H1 (cell line): Measurements from ENCODE around the gene SNTN. TPM values are rescaled to one million over a fixed set of nuclear protein-coding genes. Genes with fewer than 3 reads are reported as not detected.

Experiments used
- CTCF ChIA-PET: fragments of 300-600 bp; sonication (Branson Sonifier 250); formaldehyde crosslinking; loops from one replicate; lab custom pipeline; 2021; ENCODE audit not compliant: partially characterized antibody; lab: Charles Lee
- POLR2A ChIA-PET: fragments of 300-600 bp; sonication (Branson Sonifier 250); formaldehyde crosslinking; loops from one replicate; lab custom pipeline; 2021; ENCODE audit warnings: inconsistent platforms; ENCODE audit not compliant: partially characterized antibody; lab: Charles Lee
- DNase-seq, 2 experiments: peaks; one replicate each; pipeline versions ENCODE4 v3.0.0 to v3.0.0-alpha.2; 2010 to 2022; ENCODE audit warnings: low spot score in 2 of 2, low read depth in 1 of 2, mixed read lengths in 1 of 2
- FAIRE-seq: peaks from 2 replicates; lab custom pipeline; 2011; peaks lifted over from hg19 to GRCh38; lab: Jason Lieb, UNC
- H2AFZ ChIP-seq: 2 replicates; pipeline ENCODE4 v1.8.1; 2012; ENCODE audit warnings: low read length, inconsistent platforms
- H2AK5ac ChIP-seq: 2 replicates; pipeline ENCODE4 v1.6.1; 2013; ENCODE audit warnings: low read depth, low read length
- H2BK120ac ChIP-seq: replicated peaks from 2 replicates; pipeline ENCODE3; 2013; ENCODE audit warnings: low read depth, low read length, inconsistent platforms
- H2BK12ac ChIP-seq: 2 replicates; pipeline ENCODE4 v1.6.1; 2013; ENCODE audit warnings: low read depth, low read length
- H2BK15ac ChIP-seq: 2 replicates; pipeline ENCODE4 v1.6.1; 2013; ENCODE audit warnings: low read length
- H2BK20ac ChIP-seq: 2 replicates; pipeline ENCODE4 v1.6.1; 2013; ENCODE audit warnings: low read length
- H2BK5ac ChIP-seq: 2 replicates; pipeline ENCODE4 v1.6.1; 2013; ENCODE audit warnings: low read depth, low read length
- H3K14ac ChIP-seq: 2 replicates; pipeline ENCODE4 v1.6.1; 2013; ENCODE audit warnings: inconsistent platforms; ENCODE audit not compliant: insufficient read length
- H3K18ac ChIP-seq: 2 replicates; pipeline ENCODE4 v1.6.1; 2013; ENCODE audit warnings: low read length; ENCODE audit errors: extremely low read depth
- H3K23ac ChIP-seq: 2 replicates; pipeline ENCODE4 v1.6.1; 2013; ENCODE audit warnings: inconsistent platforms; ENCODE audit not compliant: insufficient read length
- H3K23me2 ChIP-seq: 2 replicates; pipeline ENCODE4 v1.6.1; 2013; ENCODE audit warnings: low read depth, low read length
- H3K27ac ChIP-seq: 2 replicates; pipeline ENCODE4 v1.6.1; 2011; ENCODE audit warnings: low read depth, low read length, inconsistent platforms
- H3K27me3 ChIP-seq, 4 experiments: replicated peaks in 1 of 4; 1 replicate in 1 of 4; 2 replicates in 3 of 4; pipeline versions ENCODE4 v1.6.1 to v1.8.1; 2011 to 2013; ENCODE audit warnings: low read length in 3 of 4, mild to moderate bottlenecking in 3 of 4, inconsistent platforms in 2 of 4, mixed read lengths in 2 of 4, moderate library complexity in 1 of 4; ENCODE audit not compliant: control insufficient read depth in 3 of 4, insufficient read depth in 3 of 4; ENCODE audit errors: extremely low read depth in 1 of 4
- H3K36me3 ChIP-seq, 4 experiments: 2 replicates each; pipeline versions ENCODE4 v1.6.1 to v1.8.1; 2011 to 2013; ENCODE audit warnings: mild to moderate bottlenecking in 4 of 4, low read length in 3 of 4, moderate library complexity in 2 of 4, control low read depth in 1 of 4, inconsistent platforms in 1 of 4; ENCODE audit not compliant: insufficient read depth in 4 of 4, control insufficient read depth in 2 of 4
- H3K4ac ChIP-seq: replicated peaks from 2 replicates; pipeline ENCODE3; 2013; ENCODE audit warnings: low read length, low read depth, mixed read lengths, inconsistent platforms; ENCODE audit not compliant: insufficient read length
- H3K4me1 ChIP-seq, 4 experiments: replicated peaks in 1 of 4; 1 replicate in 1 of 4; 2 replicates in 3 of 4; pipeline versions ENCODE4 v1.6.1 to v1.8.1; 2011 to 2013; ENCODE audit warnings: low read length in 3 of 4, inconsistent platforms in 2 of 4, mixed read lengths in 1 of 4; ENCODE audit not compliant: insufficient read depth in 4 of 4, control insufficient read depth in 3 of 4
- H3K4me2 ChIP-seq, 2 experiments: 2 replicates each; pipeline versions ENCODE4 v1.6.1 to v1.8.1; 2011 to 2013; ENCODE audit warnings: low read depth in 2 of 2, low read length in 2 of 2, control low read depth in 1 of 2, inconsistent platforms in 1 of 2, mild to moderate bottlenecking in 1 of 2; ENCODE audit not compliant: insufficient read depth in 1 of 2
- H3K4me3 ChIP-seq, 4 experiments: fragments of 200-600, 300-600 bp in 1 of 4; sonication (generic), shearing (Covaris generic), sonication (Bioruptor Twin) in 1 of 4; 2 replicates each; pipeline versions ENCODE4 v1.5.1 to v1.8.1; 2011 to 2016; ENCODE audit warnings: low read length in 4 of 4, low read depth in 3 of 4, control low read depth in 2 of 4, inconsistent platforms in 2 of 4, mild to moderate bottlenecking in 2 of 4, mixed read lengths in 1 of 4, moderate library complexity in 1 of 4; ENCODE audit not compliant: insufficient read depth in 2 of 4; ENCODE audit errors: extremely low read depth in 1 of 4
- H3K56ac ChIP-seq: replicated peaks from 2 replicates; pipeline ENCODE3; 2013; ENCODE audit warnings: low read depth, mild to moderate bottlenecking, mixed read lengths, low read length, inconsistent platforms; ENCODE audit not compliant: insufficient read length
- H3K79me1 ChIP-seq: 2 replicates; pipeline ENCODE4 v1.6.1; 2013; ENCODE audit warnings: low read depth, low read length, control low read depth
- H3K79me2 ChIP-seq, 2 experiments: 2 replicates each; pipeline versions ENCODE4 v1.6.1 to v1.8.1; 2012 to 2013; ENCODE audit warnings: low read length in 2 of 2, mild to moderate bottlenecking in 2 of 2, inconsistent platforms in 1 of 2; ENCODE audit not compliant: insufficient read depth in 2 of 2, control insufficient read depth in 1 of 2
- H3K9ac ChIP-seq, 4 experiments: replicated peaks in 1 of 4; 1 replicate in 1 of 4; 2 replicates in 3 of 4; pipeline versions ENCODE4 v1.6.1 to v1.8.1; 2011 to 2013; ENCODE audit warnings: low read depth in 3 of 4, low read length in 3 of 4, control low read depth in 2 of 4, mild to moderate bottlenecking in 2 of 4, moderate library complexity in 2 of 4, inconsistent platforms in 1 of 4; ENCODE audit errors: extremely low read depth in 1 of 4
- H3K9me3 ChIP-seq, 2 experiments: 2 replicates each; pipeline versions ENCODE4 v1.6.1 to v1.8.1; 2012 to 2013; ENCODE audit warnings: mild to moderate bottlenecking in 2 of 2, moderate library complexity in 2 of 2, control low read depth in 1 of 2, inconsistent platforms in 1 of 2, low read depth in 1 of 2, low read length in 1 of 2, mixed read lengths in 1 of 2; ENCODE audit not compliant: insufficient read depth in 2 of 2
- H4K20me1 ChIP-seq, 2 experiments: replicated peaks in 1 of 2; 2 replicates each; pipeline versions ENCODE3 to v1.8.1; 2011 to 2013; ENCODE audit warnings: inconsistent platforms in 2 of 2, low read length in 2 of 2, mild to moderate bottlenecking in 1 of 2; ENCODE audit not compliant: insufficient read depth in 2 of 2, control insufficient read depth in 1 of 2
- H4K5ac ChIP-seq: 2 replicates; pipeline ENCODE4 v1.6.1; 2013; ENCODE audit warnings: low read length, low read depth, mixed read lengths, inconsistent platforms; ENCODE audit not compliant: insufficient read length
- H4K8ac ChIP-seq: 2 replicates; pipeline ENCODE4 v1.8.0; 2013; ENCODE audit warnings: mild to moderate bottlenecking, moderate library complexity, low read length, inconsistent platforms; ENCODE audit not compliant: insufficient read depth; ENCODE audit errors: extremely low read depth
- H4K91ac ChIP-seq: replicated peaks from 2 replicates; pipeline ENCODE3; 2013; ENCODE audit warnings: low read length, mixed read lengths, inconsistent platforms; ENCODE audit not compliant: insufficient read length
- ATF2 ChIP-seq: IDR thresholded peaks from 2 replicates; pipeline ENCODE4 v1.6.1; 2012; ENCODE audit warnings: low read length, inconsistent platforms
- ATF3 ChIP-seq: IDR thresholded peaks from 2 replicates; pipeline ENCODE4 v1.6.1; 2011; ENCODE audit warnings: low read depth, mild to moderate bottlenecking, low read length; ENCODE audit not compliant: insufficient read depth
- BRCA1 ChIP-seq: IDR thresholded peaks from 2 replicates; pipeline ENCODE4 v1.6.1; 2012; ENCODE audit warnings: low read depth, low read length, improper control_type of control experiment
- HDAC6 ChIP-seq: IDR thresholded peaks from one replicate; pipeline ENCODE4 v1.7.1; 2012; ENCODE audit warnings: low read depth, mild to moderate bottlenecking, inconsistent platforms, low read length, moderate library complexity
- KDM1A ChIP-seq: fragments of 200-600, 300-600 bp; sonication (generic); IDR thresholded peaks from 2 replicates; pipeline ENCODE4 v1.7.1; 2016; ENCODE audit warnings: mild to moderate bottlenecking, low read length, borderline replicate concordance
- KDM4A ChIP-seq: IDR thresholded peaks from one replicate; pipeline ENCODE4 v1.7.1; 2012; ENCODE audit warnings: low read depth, mild to moderate bottlenecking, moderate library complexity, low read length, inconsistent platforms; ENCODE audit not compliant: severe bottlenecking
- KDM5A ChIP-seq: fragments of 200-600 bp; IDR thresholded peaks from 2 replicates; pipeline ENCODE4 v1.7.1; 2012; ENCODE audit warnings: mild to moderate bottlenecking, low read length, inconsistent platforms, mixed read lengths
- PHF8 ChIP-seq: fragments of 200-600 bp; sonication (generic); conservative IDR thresholded peaks from 2 replicates; pipeline ENCODE4 v1.7.1; 2012; ENCODE audit warnings: low read depth, mild to moderate bottlenecking, inconsistent platforms, low read length, moderate library complexity
- RFX5 ChIP-seq: IDR thresholded peaks from 2 replicates; pipeline ENCODE4 v1.6.1; 2011; ENCODE audit warnings: low read depth, low read length, improper control_type of control experiment, borderline replicate concordance
- RXRA ChIP-seq: IDR thresholded peaks from 2 replicates; pipeline ENCODE4 v1.6.1; 2011; ENCODE audit warnings: low read depth, mild to moderate bottlenecking, low read length, moderate library complexity; ENCODE audit not compliant: insufficient read depth
- SP4 ChIP-seq: IDR thresholded peaks from 2 replicates; pipeline ENCODE4 v1.6.1; 2012; ENCODE audit warnings: low read length, inconsistent platforms
- TBP ChIP-seq: IDR thresholded peaks from 2 replicates; pipeline ENCODE4 v1.6.1; 2011; ENCODE audit warnings: low read depth, low read length, improper control_type of control experiment
- WGBS, 2 experiments: shearing (Covaris generic) in 1 of 2; methylation state at CpG; one replicate each; pipeline versions ENCODE4 v1.1.6 to v1.1.7; 2013 to 2015; ENCODE audit warnings: low lambda C conversion rate in 2 of 2, mixed read lengths in 2 of 2, inconsistent platforms in 1 of 2, low coverage in 1 of 2, missing lambda C conversion rate in 1 of 2; ENCODE audit not compliant: insufficient replicate concordance in 2 of 2, insufficient coverage in 1 of 2, insufficient read length in 1 of 2; ENCODE audit errors: extremely low coverage in 1 of 2, missing lambda C conversion rate in 1 of 2; 5-methylcytosine and 5-hydroxymethylcytosine counted together
- polyA plus RNA-seq, 7 experiments: library from polyadenylated mRNA; depleted of rRNA in 3 of 7; stranded (reverse) in 5 of 7; unstranded in 2 of 7; fragments of >200 nt in 5 of 7; fragments of 200-250 nt in 2 of 7; gene quantifications; 1 replicate in 5 of 7; 2 replicates in 1 of 7; 4 replicates in 1 of 7; pipeline versions ENCODE4 v1.2.1 to v1.2.3, GENCODE V29; 2011 to 2013; ENCODE audit warnings: missing spikeins in 2 of 7, mixed read lengths in 2 of 7
- total RNA-seq: library from RNA; stranded (reverse); fragmentation: NEBNext Ultra II Directional; extraction: Animal tissue kit (Norgen Biotek cat#: 25700); gene quantifications from 2 replicates; pipeline ENCODE4 v1.2.1, GENCODE V29; 2021

SNTN gene
- total and polyA plus RNA-seq, 2 of the 8 experiments (the other 6 are each of a cell fraction or from before 2014, with no cell fraction given): not detected

GRCh38 chr3:63662011-63662410 lies 9.5 kb downstream of the SNTN start:
- H3K4ac ChIP-seq: no peak overlapping the region
- no peak overlapping the region for H4K8ac ChIP-seq
- H3K79me2 ChIP-seq: no peaks in the 10 kb centered on the region
- no peak overlapping the region for H2BK5ac ChIP-seq
- no peak overlapping the region for H2AFZ ChIP-seq
- H3K4me1 ChIP-seq: peaks cover 0 to 3% (median 0%) of the 10 kb centered on the region in 4 experiments; a peak in 1 of 7 replicates
- H3K27ac ChIP-seq: no peak overlapping the region
- H3K4me2 ChIP-seq: no peak overlapping the region
- H3K9me3 ChIP-seq: no peaks in the 10 kb centered on the region
- H2BK12ac ChIP-seq: no peak overlapping the region; the same call in 1 of the 2 replicates
- CTCF ChIA-PET: interaction anchor here (0.6 to 6.7 kb wide), 33 partner anchors 8 to 996 kb away, joined by 3 to 77 read pairs (median 4); partner anchors contain the start of gene C3orf49
- FAIRE-seq (no peak), DNase-seq (no peak)
- H2AK5ac ChIP-seq: no peak overlapping the region
- POLR2A ChIA-PET: interaction anchor here (1.6 to 1.8 kb wide), 2 partner anchors 17 to 310 kb away, joined by 6 read pairs; no protein-coding TSS in a partner anchor
- no peak overlapping the region for H3K14ac ChIP-seq
- no peaks in the 10 kb centered on the region for H3K23me2 ChIP-seq
- no peak overlapping the region for H3K4me3 ChIP-seq
- H3K18ac ChIP-seq: no peak overlapping the region
- H4K20me1 ChIP-seq: no peaks in the 10 kb centered on the region
- no peak overlapping the region for H2BK15ac ChIP-seq
- H2BK20ac ChIP-seq: no peak overlapping the region
- WGBS, 2 experiments: 74% methylated on average over 4 of the region's 4 CpGs; no CpG with 5 or more reads in 1 of the 2 experiments
- H3K27me3 ChIP-seq: no peaks in the 10 kb centered on the region
- H3K79me1 ChIP-seq: no peaks in the 10 kb centered on the region
- H4K91ac ChIP-seq: no peak overlapping the region
- no peak overlapping the region for H3K23ac ChIP-seq
- H3K9ac ChIP-seq: no peak overlapping the region
- no peak overlapping the region for H3K56ac ChIP-seq
- H4K5ac ChIP-seq: no peak overlapping the region
- H3K36me3 ChIP-seq: no peaks in the 10 kb centered on the region
- no peak overlapping the region for H2BK120ac ChIP-seq
- TF ChIP-seq KDM1A (no peak), RXRA (no peak), BRCA1 (no peak), KDM5A (no peak), ATF3 (no peak), RFX5 (no peak), TBP (no peak), HDAC6 (no peak), PHF8 (no peak), ATF2 (no peak), KDM4A (no peak), SP4 (no peak)
